HL-60 (cell line): Measurements from ENCODE around the gene KLF15.

Experiments used
- GABPA ChIP-seq: IDR thresholded peaks from 2 replicates; pipeline ENCODE4 v1.6.1; 2012; ENCODE audit warnings: low read depth
- POLR2AphosphoS5 ChIP-seq: IDR thresholded peaks from 2 replicates; pipeline ENCODE4 v1.6.1; 2012; ENCODE audit warnings: low read depth
- SPI1 ChIP-seq: IDR thresholded peaks from 2 replicates; pipeline ENCODE4 v1.6.1; 2012; ENCODE audit warnings: low read depth, mild to moderate bottlenecking, borderline replicate concordance
- TF ChIP-seq, protein P1 (sequence below): IDR thresholded peaks from one replicate; pipeline ENCODE4 v1.5.1; 2011; ENCODE audit warnings: low read length, control low read depth, inconsistent platforms; ENCODE audit not compliant: insufficient read depth
- TF ChIP-seq, protein P2 (sequence below): IDR thresholded peaks from 2 replicates; pipeline ENCODE4 v1.6.1; 2012; ENCODE audit warnings: low read depth; ENCODE audit not compliant: insufficient replicate concordance

DNA sequence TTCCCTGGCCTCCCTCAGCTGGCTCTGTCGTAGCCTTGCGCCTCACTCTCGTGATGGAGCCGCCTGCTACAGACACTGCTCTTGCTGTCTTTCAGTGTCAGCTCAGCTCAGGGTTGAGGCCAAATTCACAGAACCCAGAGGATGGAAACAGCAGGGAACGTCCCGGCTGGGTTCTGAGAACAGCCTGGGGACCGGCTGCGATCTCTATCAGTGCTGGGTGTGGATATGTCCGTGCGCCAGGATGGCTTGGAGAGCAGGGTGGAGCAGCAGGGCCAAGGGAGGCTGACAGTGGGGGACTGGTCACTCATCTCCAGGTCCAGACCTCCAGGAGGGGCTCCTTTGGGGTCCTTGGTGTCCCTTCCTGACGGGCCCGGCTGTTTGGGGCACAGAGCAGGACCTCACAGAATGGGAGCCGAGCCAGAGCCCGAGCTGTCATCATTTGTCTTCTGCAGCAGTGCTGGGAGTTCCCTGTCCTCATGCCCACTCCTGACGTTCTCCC is 18.4 kb downstream of the KLF15 start:
- TF ChIP-seq, protein P1, sequence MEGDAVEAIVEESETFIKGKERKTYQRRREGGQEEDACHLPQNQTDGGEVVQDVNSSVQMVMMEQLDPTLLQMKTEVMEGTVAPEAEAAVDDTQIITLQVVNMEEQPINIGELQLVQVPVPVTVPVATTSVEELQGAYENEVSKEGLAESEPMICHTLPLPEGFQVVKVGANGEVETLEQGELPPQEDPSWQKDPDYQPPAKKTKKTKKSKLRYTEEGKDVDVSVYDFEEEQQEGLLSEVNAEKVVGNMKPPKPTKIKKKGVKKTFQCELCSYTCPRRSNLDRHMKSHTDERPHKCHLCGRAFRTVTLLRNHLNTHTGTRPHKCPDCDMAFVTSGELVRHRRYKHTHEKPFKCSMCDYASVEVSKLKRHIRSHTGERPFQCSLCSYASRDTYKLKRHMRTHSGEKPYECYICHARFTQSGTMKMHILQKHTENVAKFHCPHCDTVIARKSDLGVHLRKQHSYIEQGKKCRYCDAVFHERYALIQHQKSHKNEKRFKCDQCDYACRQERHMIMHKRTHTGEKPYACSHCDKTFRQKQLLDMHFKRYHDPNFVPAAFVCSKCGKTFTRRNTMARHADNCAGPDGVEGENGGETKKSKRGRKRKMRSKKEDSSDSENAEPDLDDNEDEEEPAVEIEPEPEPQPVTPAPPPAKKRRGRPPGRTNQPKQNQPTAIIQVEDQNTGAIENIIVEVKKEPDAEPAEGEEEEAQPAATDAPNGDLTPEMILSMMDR, result no peak
- TF ChIP-seq, protein P2, sequence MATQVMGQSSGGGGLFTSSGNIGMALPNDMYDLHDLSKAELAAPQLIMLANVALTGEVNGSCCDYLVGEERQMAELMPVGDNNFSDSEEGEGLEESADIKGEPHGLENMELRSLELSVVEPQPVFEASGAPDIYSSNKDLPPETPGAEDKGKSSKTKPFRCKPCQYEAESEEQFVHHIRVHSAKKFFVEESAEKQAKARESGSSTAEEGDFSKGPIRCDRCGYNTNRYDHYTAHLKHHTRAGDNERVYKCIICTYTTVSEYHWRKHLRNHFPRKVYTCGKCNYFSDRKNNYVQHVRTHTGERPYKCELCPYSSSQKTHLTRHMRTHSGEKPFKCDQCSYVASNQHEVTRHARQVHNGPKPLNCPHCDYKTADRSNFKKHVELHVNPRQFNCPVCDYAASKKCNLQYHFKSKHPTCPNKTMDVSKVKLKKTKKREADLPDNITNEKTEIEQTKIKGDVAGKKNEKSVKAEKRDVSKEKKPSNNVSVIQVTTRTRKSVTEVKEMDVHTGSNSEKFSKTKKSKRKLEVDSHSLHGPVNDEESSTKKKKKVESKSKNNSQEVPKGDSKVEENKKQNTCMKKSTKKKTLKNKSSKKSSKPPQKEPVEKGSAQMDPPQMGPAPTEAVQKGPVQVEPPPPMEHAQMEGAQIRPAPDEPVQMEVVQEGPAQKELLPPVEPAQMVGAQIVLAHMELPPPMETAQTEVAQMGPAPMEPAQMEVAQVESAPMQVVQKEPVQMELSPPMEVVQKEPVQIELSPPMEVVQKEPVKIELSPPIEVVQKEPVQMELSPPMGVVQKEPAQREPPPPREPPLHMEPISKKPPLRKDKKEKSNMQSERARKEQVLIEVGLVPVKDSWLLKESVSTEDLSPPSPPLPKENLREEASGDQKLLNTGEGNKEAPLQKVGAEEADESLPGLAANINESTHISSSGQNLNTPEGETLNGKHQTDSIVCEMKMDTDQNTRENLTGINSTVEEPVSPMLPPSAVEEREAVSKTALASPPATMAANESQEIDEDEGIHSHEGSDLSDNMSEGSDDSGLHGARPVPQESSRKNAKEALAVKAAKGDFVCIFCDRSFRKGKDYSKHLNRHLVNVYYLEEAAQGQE, result no peak
- TF ChIP-seq GABPA, result no peak
- TF ChIP-seq POLR2AphosphoS5, result no peak
- TF ChIP-seq SPI1, result no peak
